ENCODE data around the gene ZDHHC11B.

GRCh38 chr5:691817-692528 is 92.6 kb downstream of the ZDHHC11B start:
- TF ChIP-seq POLR2AphosphoS5 (IDR thresholded peaks at IDR 0.05; ENCODE audit: insufficient read depth in 1 of 2, low read depth in 1 of 2) (no peak), CTCF (IDR thresholded peaks at IDR 0.05) (no peak)
